Smooth muscle cell (in vitro differentiated cells): ENCODE results near the gene ERICH4. TPM values are rescaled to one million over a fixed set of nuclear protein-coding genes. Genes with fewer than 3 reads are reported as not detected.

Source experiments
- DNase-seq: peaks from one replicate; lab custom pipeline; 2025; ENCODE audit not compliant: unreplicated experiment; lab: John Stamatoyannopoulos, UW
- H2AFZ ChIP-seq: fragments of 200-600 bp; sonication (generic); 2 replicates; pipeline ENCODE4 v1.6.0; 2016; ENCODE audit warnings: antibody characterized with exemption, low read depth, mild to moderate bottlenecking
- H3F3A ChIP-seq: fragments of 200-600 bp; sonication (generic); 2 replicates; pipeline ENCODE4 v1.6.0; 2017; ENCODE audit warnings: antibody characterized with exemption, low read depth
- H3K27ac ChIP-seq: fragments of 200-600 bp; sonication (generic); 2 replicates; pipeline ENCODE4 v1.5.1; 2016; ENCODE audit warnings: low read depth, mild to moderate bottlenecking
- H3K27me3 ChIP-seq: fragments of 200-600 bp; sonication (generic); 2 replicates; pipeline ENCODE4 v1.6.1; 2016; ENCODE audit warnings: low read depth, mild to moderate bottlenecking
- H3K36me3 ChIP-seq: fragments of 200-600 bp; sonication (generic); 2 replicates; pipeline ENCODE4 v1.5.1; 2016; ENCODE audit warnings: low read depth
- H3K4me1 ChIP-seq: fragments of 200-600 bp; sonication (generic); 2 replicates; pipeline ENCODE4 v1.5.1; 2016; ENCODE audit warnings: low read depth
- H3K4me2 ChIP-seq: fragments of 200-600 bp; sonication (generic); 2 replicates; pipeline ENCODE4 v1.6.0; 2016; ENCODE audit warnings: mild to moderate bottlenecking
- H3K4me3 ChIP-seq: fragments of 200-600 bp; sonication (generic); 2 replicates; pipeline ENCODE4 v1.5.1; 2016; ENCODE audit warnings: mild to moderate bottlenecking
- H3K79me2 ChIP-seq: fragments of 200-600 bp; sonication (generic); 2 replicates; pipeline ENCODE4 v1.6.0; 2016; ENCODE audit warnings: low read depth, mild to moderate bottlenecking
- H3K9ac ChIP-seq: fragments of 200-600 bp; sonication (generic); 2 replicates; pipeline ENCODE4 v1.6.0; 2016; ENCODE audit warnings: low read depth
- H3K9me3 ChIP-seq: fragments of 200-600 bp; sonication (generic); replicated peaks from 2 replicates; pipeline ENCODE4 v1.5.1; 2016; ENCODE audit warnings: low read depth
- H4K20me1 ChIP-seq: fragments of 200-600 bp; sonication (generic); 2 replicates; pipeline ENCODE4 v1.6.0; 2016; ENCODE audit warnings: low read depth
- CTCF ChIP-seq: fragments of 200-600 bp; sonication (generic); IDR thresholded peaks from 2 replicates; pipeline ENCODE4 v1.5.1; 2017; ENCODE audit warnings: borderline replicate concordance, mild to moderate bottlenecking, antibody characterized with exemption; ENCODE audit not compliant: insufficient read depth, poor library complexity, severe bottlenecking
- WGBS: methylation state at CpG from one replicate; pipeline ENCODE4 v1.1.7; 2016; ENCODE audit warnings: low lambda C conversion rate; 5-methylcytosine and 5-hydroxymethylcytosine counted together
- polyA plus RNA-seq: library from polyadenylated mRNA; unstranded; fragments of >200 nt; fragmentation: Nextera tagmentation; extraction: Ambion mirVana; gene quantifications from 2 replicates; pipeline ENCODE4 v1.2.1, GENCODE V29; 2016
- total RNA-seq: library from RNA; depleted of rRNA; stranded (reverse); fragments of >200 nt; gene quantifications from 2 replicates; pipeline ENCODE4 v1.2.3, GENCODE V29; 2014

ERICH4 gene
- total and polyA plus RNA-seq, 2 experiments from 2014 or later: not detected

GRCh38 chr19:41478171-41478570 is 35.2 kb downstream of the ERICH4 start:
- Histone ChIP-seq H3K4me1 (no peaks in the 10 kb centered on the region), H4K20me1 (no peaks in the 10 kb centered on the region), H3K36me3 (no peaks in the 10 kb centered on the region), H3K27ac (no peak overlapping the region), H3K9ac (no peak overlapping the region), H2AFZ (no peak overlapping the region), H3F3A (no peaks in the 10 kb centered on the region), H3K4me2 (no peak overlapping the region), H3K27me3 (no peaks in the 10 kb centered on the region), H3K79me2 (no peaks in the 10 kb centered on the region), H3K4me3 (no peak overlapping the region), H3K9me3 (no peaks in the 10 kb centered on the region)
- TF ChIP-seq CTCF: no peak
- no peak for DNase-seq
- WGBS: 75% methylated on average over 8 of the region's 8 CpGs

- Histone ChIP-seq H3K36me3 (no peaks in the 10 kb centered on the region), H3K27ac (no peak overlapping the region), H3K4me2 (no peak overlapping the region), H3K4me1 (no peaks in the 10 kb centered on the region), H3K4me3 (no peak overlapping the region), H3K27me3 (no peaks in the 10 kb centered on the region), H3K9me3 (peaks cover 5% of the 10 kb centered on the region), H3F3A (no peaks in the 10 kb centered on the region), H3K9ac (no peak overlapping the region), H2AFZ (no peak overlapping the region), H4K20me1 (no peaks in the 10 kb centered on the region), H3K79me2 (no peaks in the 10 kb centered on the region)
- TF ChIP-seq CTCF: no peak
- no peak for DNase-seq
- WGBS: 69% methylated on average over 15 of the region's 15 CpGs
Measured at GRCh38 chr19:41478875-41479756, 36.2 kb downstream of the ERICH4 start.

- TF ChIP-seq CTCF: no peak
- DNase-seq: no peak
- H3K4me2 ChIP-seq: no peak overlapping the region
- 68% methylated on average over 8 of the region's 8 CpGs for WGBS
- no peak overlapping the region for H3K27ac ChIP-seq
- H3K36me3 ChIP-seq: no peaks in the 10 kb centered on the region
- no peak overlapping the region for H3K4me3 ChIP-seq
- H3K9ac ChIP-seq: no peak overlapping the region
- no peaks in the 10 kb centered on the region for H3K4me1 ChIP-seq
- no peak overlapping the region for H2AFZ ChIP-seq
- H4K20me1 ChIP-seq: no peaks in the 10 kb centered on the region
- H3K9me3 ChIP-seq: peaks cover 10% of the 10 kb centered on the region
- no peaks in the 10 kb centered on the region for H3K79me2 ChIP-seq
- H3K27me3 ChIP-seq: no peaks in the 10 kb centered on the region
- no peaks in the 10 kb centered on the region for H3F3A ChIP-seq
Measured at GRCh38 chr19:41479757-41480191, 36.8 kb downstream of the ERICH4 start.

- Histone ChIP-seq H4K20me1 (no peaks in the 10 kb centered on the region), H3K9ac (no peak overlapping the region), H3K4me1 (no peaks in the 10 kb centered on the region), H3K79me2 (no peaks in the 10 kb centered on the region), H3K9me3 (peaks cover 10% of the 10 kb centered on the region), H3K4me2 (no peak overlapping the region), H3K36me3 (no peaks in the 10 kb centered on the region), H3K4me3 (no peak overlapping the region), H2AFZ (no peak overlapping the region), H3K27me3 (no peaks in the 10 kb centered on the region), H3F3A (no peaks in the 10 kb centered on the region), H3K27ac (no peak overlapping the region)
- no peak for DNase-seq
- no peak for TF ChIP-seq CTCF
- WGBS: 77% methylated on average over 12 of the region's 12 CpGs
Measured at GRCh38 chr19:41480336-41480735, 37.4 kb downstream of the ERICH4 start.
